Measurements from ENCODE around the gene ZNF148. TPM values are rescaled to one million over a fixed set of nuclear protein-coding genes. Genes with fewer than 3 reads are reported as not detected.

Gene ZNF148
- total RNA-seq, 1 donor from 2014 or later: 16.5 TPM

DNA sequence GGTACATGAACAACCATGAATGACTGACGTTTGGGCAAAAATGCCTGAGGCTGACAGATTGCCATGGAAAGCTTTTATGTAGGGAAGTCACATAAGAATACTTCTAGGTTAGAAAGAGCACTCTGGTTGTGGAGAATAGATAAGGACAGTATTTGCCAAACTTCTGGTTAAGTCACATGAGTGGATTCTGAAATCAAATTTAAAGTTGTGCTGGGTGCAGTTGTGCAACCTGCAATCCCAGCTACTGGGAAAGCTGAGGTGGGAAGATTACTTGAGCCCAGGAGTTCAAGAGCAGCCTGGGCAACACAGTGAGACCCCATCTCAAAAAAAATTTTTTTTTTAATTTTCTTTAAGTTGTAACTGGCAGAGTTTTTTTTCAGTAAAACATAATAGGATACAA, 7.2 kb upstream of the ZNF148 start:
- Histone ChIP-seq H3K27ac (no peak overlapping the region), H3K9me3 (no peaks in the 10 kb centered on the region), H3K36me3 (no peaks in the 10 kb centered on the region), H3K4me1 (no peaks in the 10 kb centered on the region), H3K27me3 (peaks cover 4% of the 10 kb centered on the region), H3K4me3 (no peak overlapping the region)
- no peak for TF ChIP-seq POLR2A (IDR thresholded peaks at IDR 0.05)
- no peak for TF ChIP-seq POLR2AphosphoS5 (IDR thresholded peaks at IDR 0.05; ENCODE audit: insufficient read depth in 1 of 2, low read depth in 1 of 2)
- no peak for TF ChIP-seq CTCF (IDR thresholded peaks at IDR 0.05)
- no peak for DNase-seq (ENCODE audit: extremely low spot score in 2 of 2)
- intact Hi-C loops (cut with DNase I): no loop called here

- no peak for TF ChIP-seq CTCF (IDR thresholded peaks at IDR 0.05)
- no peak for TF ChIP-seq POLR2AphosphoS5 (IDR thresholded peaks at IDR 0.05; ENCODE audit: insufficient read depth in 1 of 2, low read depth in 1 of 2)
- no peak for TF ChIP-seq POLR2A (IDR thresholded peaks at IDR 0.05)
- intact Hi-C loops (cut with DNase I): no loop called here
- no peaks in the 10 kb centered on the region for H3K4me1 ChIP-seq
- no peak overlapping the region for H3K27ac ChIP-seq
- no peak for DNase-seq (ENCODE audit: extremely low spot score in 2 of 2)
- no peak overlapping the region for H3K4me3 ChIP-seq
- H3K9me3 ChIP-seq: no peaks in the 10 kb centered on the region
- peaks cover 4% of the 10 kb centered on the region for H3K27me3 ChIP-seq
- no peaks in the 10 kb centered on the region for H3K36me3 ChIP-seq
Measured at GRCh38 chr3:125381743-125382142, 6.6 kb upstream of the ZNF148 start.

- H3K36me3 ChIP-seq: no peaks in the 10 kb centered on the region
- peaks cover 4% of the 10 kb centered on the region for H3K27me3 ChIP-seq
- no peaks in the 10 kb centered on the region for H3K9me3 ChIP-seq
- no peak for DNase-seq (ENCODE audit: extremely low spot score in 2 of 2)
- no peak overlapping the region for H3K4me3 ChIP-seq
- no peak overlapping the region for H3K27ac ChIP-seq
- H3K4me1 ChIP-seq: peaks cover under 1% of the 10 kb centered on the region
- intact Hi-C loops (cut with DNase I): no loop called here
- TF ChIP-seq CTCF (IDR thresholded peaks at IDR 0.05) (no peak), POLR2A (IDR thresholded peaks at IDR 0.05) (no peak), POLR2AphosphoS5 (IDR thresholded peaks at IDR 0.05; ENCODE audit: insufficient read depth in 1 of 2, low read depth in 1 of 2) (no peak)
Measured at GRCh38 chr3:125381314-125381713, 6.2 kb upstream of the ZNF148 start.

GRCh38 chr3:125379483-125379882, 4.4 kb upstream of the ZNF148 start:
- TF ChIP-seq POLR2AphosphoS5 (IDR thresholded peaks at IDR 0.05; ENCODE audit: insufficient read depth in 1 of 2, low read depth in 1 of 2) (no peak), POLR2A (IDR thresholded peaks at IDR 0.05) (no peak), CTCF (IDR thresholded peaks at IDR 0.05) (no peak)
- intact Hi-C loops (cut with DNase I): no loop called here
- Histone ChIP-seq H3K27me3 (peaks cover 4% of the 10 kb centered on the region), H3K36me3 (no peaks in the 10 kb centered on the region), H3K4me3 (no peak overlapping the region), H3K9me3 (no peaks in the 10 kb centered on the region), H3K27ac (no peak overlapping the region), H3K4me1 (peaks cover 9% of the 10 kb centered on the region)
- DNase-seq (ENCODE audit: extremely low spot score in 2 of 2): no peak

- intact Hi-C loops (cut with DNase I): no loop called here
- TF ChIP-seq POLR2AphosphoS5 (IDR thresholded peaks at IDR 0.05; ENCODE audit: insufficient read depth in 1 of 2, low read depth in 1 of 2) (no peak), CTCF (IDR thresholded peaks at IDR 0.05) (no peak), POLR2A (IDR thresholded peaks at IDR 0.05) (no peak)
- Histone ChIP-seq H3K36me3 (no peaks in the 10 kb centered on the region), H3K4me1 (peaks cover 16% of the 10 kb centered on the region), H3K27ac (no peak overlapping the region), H3K27me3 (peaks cover 4% of the 10 kb centered on the region), H3K4me3 (no peak overlapping the region), H3K9me3 (no peaks in the 10 kb centered on the region)
- no peak for DNase-seq (ENCODE audit: extremely low spot score in 2 of 2)
Measured at GRCh38 chr3:125378762-125379161, 3.6 kb upstream of the ZNF148 start.
